A549 (cell line): ENCODE results near the gene TRAPPC6A. TPM values are rescaled to one million over a fixed set of nuclear protein-coding genes. Genes with fewer than 3 reads are reported as not detected.

ENCODE experiments used
- ATAC-seq, 2 experiments: fragments of 200-7000 bp in 1 of 2; fragments of >200 bp in 1 of 2; cut with Nextera tagmentation in 1 of 2; cut with Tn5 transposase in 1 of 2; 3 replicates each; pipeline versions ENCODE4 v1.8.0 to v1.9.1; 2018 to 2020; ENCODE audit warnings: mild to moderate bottlenecking in 1 of 2, moderate library complexity in 1 of 2
- CTCF ChIA-PET: fragments of 300-600 bp; sonication (Branson Sonifier 250); formaldehyde crosslinking; extraction: SDS; loops from one replicate; lab custom pipeline; 2021; ENCODE audit warnings: antibody characterized with exemption, inconsistent platforms; lab: Yijun Ruan, JAX
- POLR2A ChIA-PET: fragments of 350-600 bp; formaldehyde crosslinking; extraction: SDS; loops from one replicate; lab custom pipeline; 2021; ENCODE audit warnings: antibody characterized with exemption, inconsistent platforms; lab: Yijun Ruan, JAX
- DNase-seq, 2 experiments: peaks; one replicate each; pipeline versions ENCODE4 v3.0.0 to v3.0.0-alpha.2; 2011 to 2016; ENCODE audit warnings: low read depth in 1 of 2, low spot score in 1 of 2
- FAIRE-seq: peaks from 2 replicates; lab custom pipeline; 2011; peaks lifted over from hg19 to GRCh38; lab: Jason Lieb, UNC
- H3K27ac ChIP-seq, 2 experiments: fragments of >200 bp; sonication (Bioruptor Twin); formaldehyde crosslinking; 3 replicates each; pipeline ENCODE4 v1.5.1; 2016 to 2017
- H3K4me1 ChIP-seq: fragments of >200 bp; sonication (Bioruptor Twin); formaldehyde crosslinking; 3 replicates; pipeline ENCODE4 v1.6.1; 2016
- H3K4me2 ChIP-seq: fragments of >200 bp; sonication (Bioruptor Twin); formaldehyde crosslinking; 3 replicates; pipeline ENCODE4 v1.6.1; 2016
- H3K4me3 ChIP-seq: fragments of >200 bp; sonication (Bioruptor Twin); formaldehyde crosslinking; 3 replicates; pipeline ENCODE4 v1.5.1; 2016
- H3K9me3 ChIP-seq: fragments of >200 bp; sonication (Bioruptor Twin); formaldehyde crosslinking; 3 replicates; pipeline ENCODE4 v1.6.1; 2016
- ATOH8 ChIP-seq: fragments of 250-450 bp; sonication (Bioruptor Pico); IDR thresholded peaks from 2 replicates; pipeline ENCODE4 v1.5.0; 2020; ENCODE audit warnings: low read depth, mild to moderate bottlenecking, moderate library complexity
- CHD4 ChIP-seq: fragments of 200-600 bp; sonication (generic); IDR thresholded peaks from 2 replicates; pipeline ENCODE4 v1.6.1; 2016; ENCODE audit warnings: antibody characterized with exemption, mild to moderate bottlenecking, borderline replicate concordance
- CTCF ChIP-seq: fragments of >200 bp; sonication (Bioruptor Twin); formaldehyde crosslinking; IDR thresholded peaks from 3 replicates; pipeline ENCODE4 v1.5.1; 2016
- EHF ChIP-seq: fragments of 250-450 bp; sonication (Bioruptor Pico); IDR thresholded peaks from 2 replicates; pipeline ENCODE4 v1.5.0; 2020; ENCODE audit warnings: mild to moderate bottlenecking
- EHMT2 ChIP-seq: fragments of 200-600 bp; sonication (generic); IDR thresholded peaks from 2 replicates; pipeline ENCODE4 v1.6.1; 2016; ENCODE audit warnings: antibody characterized with exemption, low read depth, mild to moderate bottlenecking, moderate library complexity
- GATA3 ChIP-seq: IDR thresholded peaks from 2 replicates; pipeline ENCODE4 v1.6.1; 2012; ENCODE audit warnings: borderline replicate concordance
- HES2 ChIP-seq: fragments of >200 bp; sonication (Bioruptor Twin); formaldehyde crosslinking; IDR thresholded peaks from 2 replicates; pipeline ENCODE4 v1.6.1; 2016
- HMGXB4 ChIP-seq: fragments of 250-450 bp; sonication (Bioruptor Pico); IDR thresholded peaks from 2 replicates; pipeline ENCODE4 v1.5.0; 2021; ENCODE audit warnings: mild to moderate bottlenecking, moderate library complexity, borderline replicate concordance
- HOXA7 ChIP-seq: fragments of 250-450 bp; sonication (Bioruptor Pico); IDR thresholded peaks from 2 replicates; pipeline ENCODE4 v1.5.0; 2020; ENCODE audit warnings: mild to moderate bottlenecking, moderate library complexity
- MAX ChIP-seq: IDR thresholded peaks from 2 replicates; pipeline ENCODE4 v1.6.1; 2012
- PHF8 ChIP-seq: fragments of 200-600 bp; sonication (generic); IDR thresholded peaks from 2 replicates; pipeline ENCODE4 v1.6.1; 2016; ENCODE audit warnings: low read depth, mild to moderate bottlenecking, antibody characterized with exemption, moderate library complexity, borderline replicate concordance
- RAD21 ChIP-seq, 2 experiments: fragments of >200 bp in 1 of 2; sonication (Bioruptor Twin) in 1 of 2; formaldehyde crosslinking in 1 of 2; IDR thresholded peaks in 1 of 2; conservative IDR thresholded peaks in 1 of 2; 2 replicates in 1 of 2; 3 replicates in 1 of 2; pipeline ENCODE4 v1.6.1; 2012 to 2018; ENCODE audit warnings: inconsistent platforms in 1 of 2
- RCOR1 ChIP-seq: fragments of 150-350 bp; IDR thresholded peaks from 2 replicates; pipeline ENCODE4 v1.6.1; 2014; ENCODE audit warnings: antibody characterized with exemption, low read length, low read depth
- REST ChIP-seq: fragments of 200-600 bp; sonication (generic); IDR thresholded peaks from 2 replicates; pipeline ENCODE4 v1.6.1; 2016; ENCODE audit warnings: antibody characterized with exemption, mild to moderate bottlenecking, moderate library complexity
- RFX5 ChIP-seq: fragments of 450-650 bp; IDR thresholded peaks from 2 replicates; pipeline ENCODE4 v1.7.1; 2014; ENCODE audit warnings: antibody characterized with exemption, mild to moderate bottlenecking, moderate library complexity
- SMC3 ChIP-seq: fragments of >200 bp; sonication (Bioruptor Twin); formaldehyde crosslinking; IDR thresholded peaks from 3 replicates; pipeline ENCODE4 v1.6.1; 2018; ENCODE audit warnings: inconsistent platforms
- TP53 ChIP-seq: fragments of 250-450 bp; sonication (Bioruptor Pico); IDR thresholded peaks from 2 replicates; pipeline ENCODE4 v1.5.0; 2021; ENCODE audit warnings: mild to moderate bottlenecking, moderate library complexity
- ZFP36 ChIP-seq: fragments of 450-650 bp; IDR thresholded peaks from 2 replicates; pipeline ENCODE4 v1.6.1; 2014; ENCODE audit warnings: borderline replicate concordance; ENCODE audit not compliant: partially characterized antibody
- ZNF302 ChIP-seq: fragments of 250-450 bp; sonication (Bioruptor Pico); IDR thresholded peaks from 2 replicates; pipeline ENCODE4 v1.9.0; 2021; ENCODE audit warnings: inconsistent platforms, mild to moderate bottlenecking, moderate library complexity
- whole genome bisulfite sequencing: methylation state at CpG from one replicate; pipeline ENCODE4 v1.1.6; 2017; ENCODE audit errors: missing lambda C conversion rate; 5-methylcytosine and 5-hydroxymethylcytosine counted together
- polyA plus RNA-seq, 4 experiments: library from polyadenylated mRNA; depleted of rRNA in 3 of 4; stranded (reverse); fragments of >200 nt; fragmentation: RNase III in 1 of 4; extraction: RNeasy Plus Mini Kit Qiagen cat#74134 plus additional on column Dnase treatment in 1 of 4; gene quantifications; 2 replicates in 3 of 4; 3 replicates in 1 of 4; pipeline ENCODE4 v1.2.3, GENCODE V29; 2011 to 2017

Gene TRAPPC6A
- polyA plus RNA-seq, 2 of the 4 experiments (the other 2 are of a cell fraction) = 28.5 to 29.8 TPM

GRCh38 chr19:45125975-45126493 is 52.0 kb downstream of the TRAPPC6A start:
- POLR2A ChIA-PET = no interaction called here
- DNase-seq (peak; percentile 65 to 76), ATAC-seq (peak; percentile 84 to 93), FAIRE-seq (peak; percentile 93)
- no peak overlapping the region for H3K4me2 ChIP-seq
- WGBS = 60% methylated on average over 12 of the region's 12 CpGs
- H3K9me3 ChIP-seq = no peaks in the 10 kb centered on the region
- CTCF ChIA-PET = interaction anchor here (0.6 to 6.1 kb wide), 31 partner anchors 8 to 600 kb away, joined by 3 to 51 read pairs (median 4); partner anchors contain the start of gene NKPD1
- H3K4me3 ChIP-seq = no peak overlapping the region
- H3K4me1 ChIP-seq = peaks cover 10% of the 10 kb centered on the region
- TF ChIP-seq HMGXB4 (CRISPR knock-in tag) (no peak), HOXA7 (CRISPR knock-in tag) (no peak), RFX5 (no peak), PHF8 (no peak), ZNF302 (CRISPR knock-in tag) (no peak), RCOR1 (no peak), EHF (CRISPR knock-in tag) (no peak), CTCF (peak; percentile 75), HES2 (no peak), MAX (peak; percentile 64; the same call in 1 of the 2 replicates), SMC3 (peak; percentile 76), RAD21 (conservative IDR thresholded peaks at IDR 0.05 in 1 of 2, IDR thresholded peaks at IDR 0.05 in 1 of 2) (peak; percentile 67 to 68), EHMT2 (no peak), TP53 (CRISPR knock-in tag) (no peak), ATOH8 (CRISPR knock-in tag) (no peak), REST (no peak), CHD4 (no peak), ZFP36 (no peak), GATA3 (no peak)
- TF ChIP-seq, all 56 proteins: peak for 4
- no peak overlapping the region for H3K27ac ChIP-seq
